ENCODE data around the gene GPR34. TPM values are rescaled to one million over a fixed set of nuclear protein-coding genes. Genes with fewer than 3 reads are reported as not detected.
"Not testable (repeated sequence)": the region's sequence is repeated elsewhere in the genome, so short reads cannot be mapped to it uniquely, and the experiment has no call there.

The GPR34 gene
- total RNA-seq: 10 to 100 TPM in 1 of 4 donors, 1 to 10 TPM in 3; 3.4 to 12.1 (median 8.5) TPM

- no peaks in the 10 kb centered on the region for H3K9me3 ChIP-seq
- no peaks in the 10 kb centered on the region for H3K4me1 ChIP-seq
- H3K36me3 ChIP-seq: no peaks in the 10 kb centered on the region
- H3K4me3 ChIP-seq (replicated peaks in 1 of 3): no peak within 1 kb of the TSS
- intact Hi-C loops (cut with DNase I): no loop called here
- 85 to 90% methylated on average over 8 of the region's 8 CpGs for WGBS, 2 donors
- H3K27me3 ChIP-seq: no peaks in the 10 kb centered on the region
- TF ChIP-seq POLR2A (IDR thresholded peaks at IDR 0.05) (no peak), CTCF (IDR thresholded peaks at IDR 0.05) (no peak)
- DNase-seq: no peak
- no peak within 1 kb of the TSS for H3K27ac ChIP-seq
These were observed at the start of gene GPR34 for GRCh38 chrX:41688835-41689234. Gene GPR34, plus strand, starts transcription at chrX:41688973. Its CDS starts 6,661 bp downstream, at chrX:41695634.

- H3K4me1 ChIP-seq; H3K27ac ChIP-seq; H3K9me3 ChIP-seq; DNase-seq; H3K27me3 ChIP-seq; intact Hi-C loops (cut with DNase I); H3K4me3 ChIP-seq (replicated peaks in 1 of 3); H3K36me3 ChIP-seq: not testable (repeated sequence)
- WGBS, 2 donors: 84 to 92% methylated on average over 2 of the region's 2 CpGs
These were observed 42.6 kb upstream of the GPR34 start for GRCh38 chrX:41646201-41646600.

GRCh38 chrX:41653125-41653524 lies 35.6 kb upstream of the GPR34 start:
- Histone ChIP-seq H3K36me3 (peaks cover 0 to under 1% of the 10 kb centered on the region in 2 donors), H3K4me1 (no peaks in the 10 kb centered on the region), H3K9me3 (no peaks in the 10 kb centered on the region), H3K27ac (no peak overlapping the region), H3K27me3 (no peaks in the 10 kb centered on the region), H3K4me3 (replicated peaks in 1 of 3) (no peak overlapping the region)
- TF ChIP-seq CTCF (IDR thresholded peaks at IDR 0.05) (no peak), POLR2A (IDR thresholded peaks at IDR 0.05) (no peak)
- intact Hi-C loops (cut with DNase I): no loop called here
- WGBS, 2 donors: 96 to 100% methylated on average over 4 of the region's 4 CpGs
- DNase-seq: no peak

- Histone ChIP-seq H3K27ac (no peak overlapping the region), H3K4me1 (no peaks in the 10 kb centered on the region), H3K36me3 (peaks cover 0 to 8% of the 10 kb centered on the region in 2 donors), H3K27me3 (no peaks in the 10 kb centered on the region), H3K9me3 (no peaks in the 10 kb centered on the region), H3K4me3 (replicated peaks in 1 of 3) (no peak overlapping the region)
- DNase-seq: no peak
- intact Hi-C loops (cut with DNase I): no loop called here
- WGBS, 2 donors: 86 to 87% methylated on average over 4 of the region's 4 CpGs
- TF ChIP-seq CTCF (IDR thresholded peaks at IDR 0.05) (no peak), POLR2A (IDR thresholded peaks at IDR 0.05) (no peak)
These were observed 33.7 kb upstream of the GPR34 start for GRCh38 chrX:41655101-41655500.

GRCh38 chrX:41655631-41656030 lies 33.1 kb upstream of the GPR34 start:
- Histone ChIP-seq H3K4me3 (replicated peaks in 1 of 3) (no peak overlapping the region), H3K27ac (no peak overlapping the region), H3K4me1 (no peaks in the 10 kb centered on the region), H3K9me3 (no peaks in the 10 kb centered on the region), H3K36me3 (peaks cover 0 to 8% of the 10 kb centered on the region in 2 donors), H3K27me3 (no peaks in the 10 kb centered on the region)
- TF ChIP-seq POLR2A (IDR thresholded peaks at IDR 0.05) (no peak), CTCF (IDR thresholded peaks at IDR 0.05) (no peak)
- DNase-seq: no peak
- intact Hi-C loops (cut with DNase I): no loop called here
- 76 to 85% methylated on average over 3 to 4 of the region's 4 CpGs for WGBS, 2 donors
